Measurements from ENCODE around the gene XRCC5. TPM values are rescaled to one million over a fixed set of nuclear protein-coding genes. Genes with fewer than 3 reads are reported as not detected.

The XRCC5 gene
- total and polyA plus RNA-seq, 2 of the 8 experiments (the other 6 are each of a cell fraction or from before 2014, with no cell fraction given), result 308 to 644 TPM

- no peaks in the 10 kb centered on the region for H3K23me2 ChIP-seq (ENCODE audit: low read depth, low read length)
- H2BK5ac ChIP-seq (ENCODE audit: low read depth, low read length), result no peak overlapping the region
- no peak overlapping the region for H3K56ac ChIP-seq (replicated peaks; ENCODE audit: insufficient read length, low read depth, low read length)
- H4K5ac ChIP-seq (ENCODE audit: insufficient read length, low read depth, low read length), result no peak overlapping the region
- POLR2A ChIA-PET (ENCODE audit: partially characterized antibody), result no interaction called here
- H3K18ac ChIP-seq (ENCODE audit: extremely low read depth, low read length), result no peak overlapping the region
- no peak overlapping the region for H3K4ac ChIP-seq (replicated peaks; ENCODE audit: insufficient read length, low read depth, low read length)
- no peak overlapping the region for H3K27ac ChIP-seq (ENCODE audit: low read depth, low read length)
- H3K79me1 ChIP-seq (ENCODE audit: low read depth, low read length), result no peaks in the 10 kb centered on the region
- H2BK120ac ChIP-seq (replicated peaks; ENCODE audit: low read depth, low read length), result no peak overlapping the region
- peaks cover 0 to 3% of the 10 kb centered on the region in 2 experiments; a peak in 1 of 4 replicates for H3K9me3 ChIP-seq (ENCODE audit: insufficient read depth in 2 of 2, low read depth in 1 of 2, low read length in 1 of 2)
- WGBS, 2 experiments (ENCODE audit: extremely low coverage in 1 of 2, insufficient coverage in 1 of 2, insufficient read length in 1 of 2, insufficient replicate concordance in 2 of 2, low coverage in 1 of 2, low lambda C conversion rate in 2 of 2, missing lambda C conversion rate in 1 of 2), result 82% methylated on average over 5 of the region's 5 CpGs; no CpG with 5 or more reads in 1 of the 2 experiments
- no peak overlapping the region for H3K23ac ChIP-seq (ENCODE audit: insufficient read length)
- TF ChIP-seq TAF1 (IDR thresholded peaks at IDR 0.05; ENCODE audit: low read depth, low read length) (no peak), SRF (IDR thresholded peaks at IDR 0.05; ENCODE audit: low read depth, low read length) (no peak), SP4 (IDR thresholded peaks at IDR 0.05; ENCODE audit: low read length) (no peak), CTBP2 (IDR thresholded peaks at IDR 0.05; ENCODE audit: borderline replicate concordance, insufficient read depth, insufficient read length, low read length) (no peak), CHD1 (IDR thresholded peaks at IDR 0.05; ENCODE audit: low read depth, low read length) (no peak), TEAD4 (IDR thresholded peaks at IDR 0.05; ENCODE audit: low read depth, low read length) (no peak)
- H3K14ac ChIP-seq (ENCODE audit: insufficient read length), result no peak overlapping the region
- FAIRE-seq, result no peak
- H4K91ac ChIP-seq (replicated peaks; ENCODE audit: insufficient read length, low read length), result no peak overlapping the region
- H4K20me1 ChIP-seq (replicated peaks in 1 of 2; ENCODE audit: control insufficient read depth in 1 of 2, insufficient read depth in 2 of 2, low read length in 2 of 2), result no peaks in the 10 kb centered on the region
- no peak overlapping the region for H4K8ac ChIP-seq (ENCODE audit: extremely low read depth, insufficient read depth, low read length)
- H3K79me2 ChIP-seq (ENCODE audit: control insufficient read depth in 1 of 2, insufficient read depth in 2 of 2, low read length in 2 of 2), result no peaks in the 10 kb centered on the region
- H3K4me1 ChIP-seq (replicated peaks in 1 of 4; ENCODE audit: control insufficient read depth in 3 of 4, insufficient read depth in 4 of 4, low read length in 3 of 4), result no peaks in the 10 kb centered on the region
- H2BK15ac ChIP-seq (ENCODE audit: low read length), result no peak overlapping the region
- no peak overlapping the region for H2AFZ ChIP-seq (ENCODE audit: low read length)
- H2BK12ac ChIP-seq (ENCODE audit: low read depth, low read length), result no peak overlapping the region
- DNase-seq (ENCODE audit: low read depth in 1 of 2, low spot score in 2 of 2), result no peak
- no peaks in the 10 kb centered on the region for H3K36me3 ChIP-seq (ENCODE audit: control insufficient read depth in 2 of 4, insufficient read depth in 4 of 4, low read length in 3 of 4)
- no peaks in the 10 kb centered on the region for H3K27me3 ChIP-seq (replicated peaks in 1 of 4; ENCODE audit: control insufficient read depth in 3 of 4, extremely low read depth in 1 of 4, insufficient read depth in 3 of 4, low read length in 3 of 4)
- H3K9ac ChIP-seq (replicated peaks in 1 of 4; ENCODE audit: extremely low read depth in 1 of 4, low read depth in 3 of 4, low read length in 3 of 4), result no peak overlapping the region
- H3K4me2 ChIP-seq (ENCODE audit: insufficient read depth in 1 of 2, low read depth in 2 of 2, low read length in 2 of 2), result no peak overlapping the region
- no peak overlapping the region for H2BK20ac ChIP-seq (ENCODE audit: low read length)
- no peak overlapping the region for H3K4me3 ChIP-seq (ENCODE audit: extremely low read depth in 1 of 4, insufficient read depth in 2 of 4, low read depth in 3 of 4, low read length in 4 of 4)
- CTCF ChIA-PET (ENCODE audit: partially characterized antibody), result interaction anchor here (1.0 kb wide), 2 partner anchors 12 to 262 kb away, joined by 3 read pairs; no protein-coding TSS in a partner anchor
- no peak overlapping the region for H2AK5ac ChIP-seq (ENCODE audit: low read depth, low read length)
Measured at GRCh38 chr2:216229277-216229914, 120.2 kb downstream of the XRCC5 start.

All from H1 (cell line).